Dedifferentiated amniotic fluid mesenchymal stem cell (primary cell): ENCODE measurements around the gene SDF4.
"Not testable (repeated sequence)": the region's sequence is repeated elsewhere in the genome, so short reads cannot be mapped to it uniquely, and the experiment has no call there.

Experiments used
- DNase-seq: peaks from one replicate; pipeline ENCODE4 v3.0.0-alpha.2; 2016; ENCODE audit errors: extremely low spot score

Gene SDF4

GRCh38 chr1:1199141-1199960, 32.5 kb downstream of the SDF4 start:
- no peak for DNase-seq

GRCh38 chr1:1198423-1199140, 33.2 kb downstream of the SDF4 start:
- DNase-seq = no peak

DNA sequence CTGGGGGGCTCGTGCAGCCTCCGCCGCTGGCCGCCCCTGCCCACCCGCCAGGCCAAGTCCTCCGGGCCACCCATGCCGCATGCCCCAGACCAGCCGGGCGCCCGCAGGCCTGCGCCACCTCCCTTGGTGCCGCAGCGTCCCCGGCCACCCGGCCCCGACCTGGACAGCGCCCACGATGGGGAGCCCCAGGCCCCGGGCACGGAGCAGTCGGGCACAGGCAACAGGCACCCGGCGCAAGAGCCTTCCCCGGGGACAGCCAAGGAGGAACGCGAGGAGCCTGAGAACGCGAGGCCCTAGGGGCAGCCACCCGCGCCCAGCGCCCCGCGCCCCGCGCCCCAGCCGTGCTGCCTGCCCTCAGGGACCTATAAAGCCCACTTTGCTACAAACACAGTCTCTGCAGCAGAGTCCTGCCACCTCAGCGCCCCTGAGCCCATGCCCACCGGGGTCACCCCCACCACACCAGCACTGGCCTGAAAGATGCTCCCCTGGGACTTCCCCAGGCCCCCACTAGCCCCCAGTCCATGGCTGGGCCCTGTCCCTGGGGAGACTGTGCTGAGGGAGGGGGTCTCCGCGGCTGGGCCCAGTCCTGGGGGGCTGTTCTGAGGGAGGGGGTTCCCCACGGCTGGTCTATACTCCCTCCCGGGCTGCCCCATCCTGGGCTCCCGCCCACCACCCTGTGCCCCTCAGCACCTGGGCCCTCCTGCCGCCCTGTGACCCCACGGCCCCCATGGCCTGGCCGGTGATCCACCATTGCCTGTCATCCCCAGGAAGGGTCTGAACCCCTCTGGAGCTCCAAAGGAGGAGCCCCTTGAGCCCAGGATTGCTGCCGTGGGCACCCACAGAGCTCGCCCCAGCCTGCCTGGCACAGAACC, 34.0 kb downstream of the SDF4 start:
- no peak for DNase-seq

DNA sequence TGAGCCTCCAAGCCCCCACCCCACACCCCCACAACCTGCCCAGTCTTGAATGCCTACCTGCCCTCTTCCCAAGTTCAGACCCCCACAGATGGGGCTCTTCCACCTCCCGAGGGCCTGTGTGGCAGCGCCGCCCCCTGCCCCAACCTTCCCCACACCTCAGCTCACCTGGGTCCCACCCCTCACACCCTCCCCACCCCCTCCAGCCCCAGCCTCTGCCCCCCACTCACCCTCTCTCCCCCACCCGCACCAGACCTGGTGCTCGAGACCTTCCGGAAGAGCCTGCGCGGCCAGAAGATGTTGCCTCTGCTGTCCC, 34.7 kb downstream of the SDF4 start:
- DNase-seq = no peak

DNA sequence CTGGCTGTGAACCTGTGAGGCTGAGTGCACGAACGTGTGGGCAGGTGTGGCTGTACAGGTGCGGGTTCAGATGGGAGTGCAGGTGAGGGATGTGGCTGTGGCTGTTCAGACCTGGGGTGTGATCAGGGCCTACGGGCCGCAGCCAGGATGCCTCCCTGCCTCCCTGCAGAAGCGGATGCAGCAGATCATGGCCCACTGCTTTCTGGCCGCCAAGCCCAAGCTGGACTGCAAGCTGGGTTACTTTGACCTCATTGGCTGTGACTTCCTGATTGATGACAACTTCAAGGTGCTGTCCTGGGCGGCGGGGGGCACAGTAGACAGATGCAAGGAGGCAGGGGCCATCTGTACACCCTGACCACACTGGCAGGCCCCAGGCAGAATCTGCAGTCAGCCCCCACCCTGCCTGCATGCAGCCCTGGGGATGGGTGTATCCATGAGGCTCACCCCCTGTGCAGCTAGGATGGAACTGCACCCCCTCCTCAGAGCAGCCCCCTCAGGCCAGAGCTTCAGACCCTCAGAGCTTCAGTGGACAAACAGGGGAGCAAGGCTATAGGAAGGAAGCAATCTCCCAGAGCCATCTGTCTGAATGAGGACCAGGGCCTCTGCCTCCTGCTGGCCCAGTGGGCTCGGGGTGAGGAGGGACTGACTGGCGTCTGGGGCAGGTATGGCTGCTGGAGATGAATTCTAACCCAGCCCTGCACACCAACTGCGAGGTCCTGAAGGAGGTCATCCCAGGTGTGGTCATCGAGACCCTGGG, 35.2 kb downstream of the SDF4 start:
- no peak for DNase-seq

- DNase-seq = not testable (repeated sequence)
Observed at GRCh38 chr1:1195726-1196125, 36.1 kb downstream of the SDF4 start.

- no peak for DNase-seq
Observed at GRCh38 chr1:1194723-1195122, 37.1 kb downstream of the SDF4 start.

- no peak for DNase-seq
Observed at GRCh38 chr1:1191734-1192133, 40.1 kb downstream of the SDF4 start.

- DNase-seq = no peak
Observed at GRCh38 chr1:1189111-1189510, 42.7 kb downstream of the SDF4 start.

- DNase-seq = no peak
Observed at GRCh38 chr1:1187938-1188337, 43.9 kb downstream of the SDF4 start.

GRCh38 chr1:1185101-1185765, 46.6 kb downstream of the SDF4 start:
- DNase-seq = no peak

GRCh38 chr1:1183833-1184775, 47.7 kb downstream of the SDF4 start:
- DNase-seq = no peak

- no peak for DNase-seq
Observed at GRCh38 chr1:1183221-1183747, 48.5 kb downstream of the SDF4 start.

DNA sequence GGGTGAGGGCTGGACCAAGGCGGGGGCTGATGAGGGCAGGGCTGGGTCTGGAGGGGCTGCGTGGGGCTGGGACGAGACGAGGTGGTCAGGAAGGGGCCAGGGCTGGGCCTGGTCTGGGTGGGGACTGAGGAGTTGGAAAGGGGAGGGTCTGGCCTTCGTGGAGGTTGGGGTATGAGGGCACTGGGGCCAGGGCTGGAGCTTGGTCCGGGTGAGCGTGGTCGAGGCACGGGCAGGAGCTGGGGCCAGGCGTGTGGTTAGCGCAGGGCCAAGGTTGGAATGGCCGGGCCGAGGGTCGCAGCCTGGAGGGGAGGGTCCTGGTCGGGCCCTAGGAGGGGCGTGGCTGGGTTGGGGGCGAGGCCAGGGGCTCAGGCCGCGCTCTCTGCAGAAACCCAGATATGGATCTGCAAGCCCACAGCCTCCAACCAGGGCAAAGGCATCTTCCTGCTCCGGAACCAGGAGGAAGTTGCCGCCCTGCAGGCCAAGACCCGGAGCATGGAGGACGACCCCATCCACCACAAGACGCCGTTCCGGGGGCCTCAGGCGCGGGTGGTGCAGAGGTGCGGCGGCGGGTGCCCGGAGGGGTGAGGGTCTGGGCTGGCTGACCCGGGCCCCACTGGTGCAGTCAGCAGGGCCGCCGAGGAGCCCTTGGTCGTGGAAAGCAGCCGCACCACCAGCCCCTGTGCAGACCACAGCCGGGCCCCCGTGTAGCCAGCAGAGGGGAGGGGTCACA, 49.1 kb downstream of the SDF4 start:
- no peak for DNase-seq

DNA sequence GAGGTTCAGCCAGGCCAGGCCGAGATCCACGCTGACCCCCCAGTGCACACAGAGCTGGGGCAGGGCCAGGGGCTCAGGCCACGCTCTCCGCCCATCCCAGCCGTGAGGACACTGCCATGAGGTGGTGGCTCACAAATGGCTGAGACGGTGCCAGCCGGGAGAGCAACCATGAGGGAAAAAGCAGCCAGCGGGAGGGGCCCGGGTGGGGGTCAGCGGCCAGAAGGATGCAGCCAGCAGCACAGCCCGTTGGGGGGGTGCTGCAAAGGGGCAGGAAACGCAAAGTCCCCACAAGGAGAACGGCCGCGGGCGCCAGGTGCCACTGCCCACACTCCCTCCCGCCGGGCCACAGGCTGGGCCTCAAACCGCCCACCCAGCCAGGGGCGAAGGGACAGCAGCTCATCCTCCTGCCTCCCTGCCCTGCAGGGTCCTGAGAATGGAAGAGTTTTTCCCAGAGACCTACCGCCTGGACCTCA, 49.8 kb downstream of the SDF4 start:
- DNase-seq = no peak

DNA sequence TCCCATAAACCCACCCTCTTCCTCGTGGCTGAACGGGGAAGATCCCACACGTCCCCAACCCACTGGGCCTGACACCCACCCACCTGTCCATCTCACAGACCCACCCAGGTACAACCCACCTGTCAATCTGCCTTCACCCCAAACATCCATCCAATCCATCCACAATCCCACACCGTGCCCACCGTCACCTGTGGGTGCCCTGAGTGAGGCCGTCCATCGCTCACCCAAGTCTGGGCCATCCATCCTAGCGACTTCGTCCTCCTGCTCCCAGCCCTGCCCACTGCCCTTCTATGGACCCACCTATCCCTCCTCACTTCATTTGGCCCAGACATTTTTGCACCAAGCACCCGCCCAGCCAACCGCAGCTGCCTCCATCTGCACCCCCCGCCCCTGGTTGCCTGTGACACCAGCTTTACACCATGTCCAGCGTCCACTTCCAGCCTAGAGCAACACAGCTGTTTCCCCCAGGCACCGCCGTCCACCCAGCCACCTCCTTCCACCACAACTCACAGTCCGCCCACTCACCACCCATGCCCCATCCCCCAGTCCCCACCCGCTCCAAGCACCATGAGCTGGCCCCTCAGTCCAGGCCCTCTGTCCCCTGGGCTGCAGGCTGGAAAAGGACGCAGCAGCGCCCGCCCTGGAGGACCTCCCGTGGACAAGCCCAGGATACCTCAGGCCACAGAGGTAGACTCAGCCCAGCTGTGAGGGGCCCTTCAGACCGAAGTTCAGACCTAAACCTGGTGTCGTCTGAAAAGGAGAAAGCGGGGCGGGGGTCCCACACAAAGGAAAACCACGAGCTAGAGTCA, 50.5 kb downstream of the SDF4 start:
- DNase-seq = no peak

- no peak for DNase-seq
Observed at GRCh38 chr1:1179983-1180861, 51.6 kb downstream of the SDF4 start.
